OCI-LY7 (cell line): ENCODE measurements around the gene ADPRH. TPM values are rescaled to one million over a fixed set of nuclear protein-coding genes. Genes with fewer than 3 reads are reported as not detected.

ENCODE experiments used
- BruUV-seq: library from RNA; stranded (reverse); fragments of 400-500 nt; replicated peaks from 2 replicates; lab custom pipeline; 2021; lab: Mats Ljungman, UMichigan
- CTCF ChIA-PET: fragments of 300-600 bp; sonication (Branson Sonifier 250); formaldehyde crosslinking; loops from one replicate; lab custom pipeline; 2022; ENCODE audit warnings: antibody characterized with exemption; ENCODE audit not compliant: unreplicated experiment; lab: Charles Lee
- POLR2A ChIA-PET: fragments of 300-600 bp; sonication (Branson Sonifier 250); formaldehyde crosslinking; loops from one replicate; lab custom pipeline; 2022; ENCODE audit warnings: antibody characterized with exemption; lab: Charles Lee
- DNase-seq: peaks from one replicate; pipeline ENCODE4 v3.0.0-alpha.2; 2015; ENCODE audit warnings: low spot score
- H2AFZ ChIP-seq: fragments of 200-600 bp; sonication (generic), shearing (Covaris generic); 2 replicates; pipeline ENCODE4 v1.6.1; 2014; ENCODE audit warnings: mild to moderate bottlenecking, antibody characterized with exemption, low read length, moderate library complexity
- H3K27ac ChIP-seq: fragments of 200-600 bp; sonication (generic); 2 replicates; pipeline ENCODE4 v1.5.1; 2014; ENCODE audit warnings: mixed run types, low read depth, mild to moderate bottlenecking, moderate library complexity, low read length, inconsistent platforms; ENCODE audit not compliant: poor library complexity, severe bottlenecking
- H3K36me3 ChIP-seq: fragments of 200-600 bp; sonication (generic); 2 replicates; pipeline ENCODE4 v1.6.1; 2014; ENCODE audit warnings: mild to moderate bottlenecking, antibody characterized with exemption, low read length, moderate library complexity, mixed read lengths; ENCODE audit not compliant: insufficient read depth
- H3K4me1 ChIP-seq: fragments of 200-600 bp; sonication (generic); 2 replicates; pipeline ENCODE4 v1.5.1; 2014; ENCODE audit warnings: mild to moderate bottlenecking, low read length; ENCODE audit not compliant: insufficient read depth, poor library complexity, severe bottlenecking
- H3K4me2 ChIP-seq: fragments of 200-600 bp; sonication (generic); 2 replicates; pipeline ENCODE4 v1.6.1; 2014; ENCODE audit warnings: mild to moderate bottlenecking, low read length
- H3K4me3 ChIP-seq: fragments of 200-600 bp; sonication (generic); 2 replicates; pipeline ENCODE4 v1.5.1; 2014; ENCODE audit warnings: mild to moderate bottlenecking, low read depth, low read length; ENCODE audit not compliant: poor library complexity, severe bottlenecking
- H3K79me2 ChIP-seq: fragments of 200-600 bp; sonication (generic); 2 replicates; pipeline ENCODE4 v1.6.1; 2016; ENCODE audit warnings: low read depth, mild to moderate bottlenecking, low read length, moderate library complexity, mixed read lengths; ENCODE audit not compliant: insufficient read depth
- H3K9me2 ChIP-seq: fragments of 200-600 bp; sonication (generic); 2 replicates; pipeline ENCODE4 v1.6.1; 2016; ENCODE audit warnings: mild to moderate bottlenecking, low read length, mixed read lengths; ENCODE audit not compliant: insufficient read depth
- H3K9me3 ChIP-seq: fragments of 200-600 bp; sonication (generic); 2 replicates; pipeline ENCODE4 v1.6.1; 2014; ENCODE audit warnings: mild to moderate bottlenecking, mixed run types, low read length, mixed read lengths
- H4K20me1 ChIP-seq: fragments of 200-600 bp; sonication (generic); 2 replicates; pipeline ENCODE4 v1.6.1; 2014; ENCODE audit warnings: mild to moderate bottlenecking, antibody characterized with exemption, low read length, moderate library complexity, mixed read lengths; ENCODE audit not compliant: insufficient read depth
- CTCF ChIP-seq: fragments of 200-600 bp; sonication (generic); conservative IDR thresholded peaks from 2 replicates; pipeline ENCODE4 v1.5.1; 2014; ENCODE audit warnings: mild to moderate bottlenecking, antibody characterized with exemption, low read length, moderate library complexity, mixed read lengths
- EZH2phosphoT487 ChIP-seq: fragments of 200-600 bp; sonication (generic); IDR thresholded peaks from 2 replicates; pipeline ENCODE4 v1.6.1; 2018; ENCODE audit warnings: low read depth, borderline replicate concordance, mild to moderate bottlenecking, mixed run types, antibody characterized with exemption, low read length, moderate library complexity, mixed read lengths
- intact Hi-C: fragments of 100-400 bp; cut with micrococcal nuclease; formaldehyde crosslinking; loops from one replicate; pipeline ENCODE4 v1.10.0; 2022; ENCODE audit not compliant: unreplicated experiment
- total RNA-seq, 2 experiments: library from RNA; depleted of rRNA in 1 of 2; stranded (reverse); fragments of >200 nt in 1 of 2; shearing (Covaris generic) in 1 of 2; gene quantifications; 2 replicates each; pipeline ENCODE4 v1.2.3, GENCODE V29; 2014 to 2022

ADPRH gene
- total RNA-seq, 2 experiments from 2014 or later: not detected

GRCh38 chr3:119595639-119596334 is 16.5 kb downstream of the ADPRH start:
- Histone ChIP-seq H4K20me1 (no peaks in the 10 kb centered on the region), H2AFZ (no peak overlapping the region), H3K4me1 (no peaks in the 10 kb centered on the region), H3K79me2 (no peaks in the 10 kb centered on the region), H3K9me3 (no peaks in the 10 kb centered on the region), H3K27ac (no peak overlapping the region), H3K4me2 (no peak overlapping the region), H3K4me3 (no peak overlapping the region), H3K36me3 (no peaks in the 10 kb centered on the region), H3K9me2 (no peaks in the 10 kb centered on the region)
- no peak for DNase-seq
- intact Hi-C loops: no loop called here
- ChIA-PET CTCF (no interaction called here), POLR2A (interaction anchor here (0.6 kb wide), 1 partner anchor 12 kb away, joined by 4 read pairs; no protein-coding TSS in a partner anchor)
- BruUV-seq: no TSS peak
- TF ChIP-seq EZH2phosphoT487 (no peak), CTCF (no peak)

GRCh38 chr3:119596398-119596797 is 17.1 kb downstream of the ADPRH start:
- POLR2A ChIA-PET: no interaction called here
- Histone ChIP-seq H3K36me3 (no peaks in the 10 kb centered on the region), H3K79me2 (no peaks in the 10 kb centered on the region), H4K20me1 (no peaks in the 10 kb centered on the region), H3K9me2 (no peaks in the 10 kb centered on the region), H3K4me3 (no peak overlapping the region), H2AFZ (no peak overlapping the region), H3K4me2 (no peak overlapping the region), H3K27ac (no peak overlapping the region), H3K9me3 (no peaks in the 10 kb centered on the region), H3K4me1 (no peaks in the 10 kb centered on the region)
- TF ChIP-seq CTCF (no peak), EZH2phosphoT487 (no peak)
- intact Hi-C loops: no loop called here
- no TSS peak for BruUV-seq
- no peak for DNase-seq
- CTCF ChIA-PET: no interaction called here

GRCh38 chr3:119597548-119598288 is 18.4 kb downstream of the ADPRH start, which contains the start of gene PLA1A:
TSS of gene PLA1A (plus strand) at chr3:119597885. CDS start at chr3:119597914, 29 bp downstream.
- intact Hi-C loops: no loop called here
- Histone ChIP-seq H3K79me2 (no peaks in the 10 kb centered on the region), H2AFZ (no peak within 1 kb of the TSS), H3K9me2 (no peaks in the 10 kb centered on the region), H3K4me1 (no peaks in the 10 kb centered on the region), H3K36me3 (no peaks in the 10 kb centered on the region), H3K27ac (no peak within 1 kb of the TSS), H3K9me3 (no peaks in the 10 kb centered on the region), H4K20me1 (no peaks in the 10 kb centered on the region), H3K4me2 (no peak within 1 kb of the TSS), H3K4me3 (no peak within 1 kb of the TSS)
- POLR2A ChIA-PET: interaction anchor here (0.6 kb wide), 1 partner anchor 236 kb away, joined by 3 read pairs; no protein-coding TSS in a partner anchor
- DNase-seq: no peak
- BruUV-seq: no TSS peak
- CTCF ChIA-PET: no interaction called here
- no peak for TF ChIP-seq CTCF
- no peak for TF ChIP-seq EZH2phosphoT487
